GM18520 (cell line): ENCODE data around the gene KIF24.
"Not testable (repeated sequence)": the region's sequence is repeated elsewhere in the genome, so short reads cannot be mapped to it uniquely, and the experiment has no call there.

Experiments used
- ATAC-seq: cut with Tn5 transposase; IDR thresholded peaks from one replicate; pipeline ENCODE4 v1.9.1; 2021; ENCODE audit not compliant: unreplicated experiment

KIF24 gene

DNA sequence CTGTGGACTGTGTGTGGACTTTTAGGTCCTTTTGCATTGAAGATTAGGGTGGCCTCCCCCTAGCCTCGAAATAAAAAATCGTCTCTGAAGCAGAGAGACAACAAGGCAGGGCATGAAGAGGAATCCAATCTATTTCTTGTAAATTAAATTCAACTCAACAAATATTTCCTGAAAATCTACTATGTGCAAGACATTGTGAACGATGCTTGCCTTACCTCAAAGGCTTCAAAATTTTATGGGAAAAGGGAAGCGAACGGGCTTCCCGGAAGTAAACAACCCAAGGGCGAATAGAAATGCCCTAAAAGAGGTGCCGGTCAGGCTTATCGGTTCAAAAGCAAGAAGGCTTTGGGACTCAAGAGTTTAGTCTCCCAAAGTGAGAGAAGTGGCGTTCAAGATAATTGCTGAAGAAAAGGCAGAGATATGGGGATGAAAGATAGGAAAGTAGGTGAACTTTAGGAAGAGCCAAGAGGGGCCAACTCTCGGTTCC is 525 bp downstream of the KIF24 start:
- no peak for ATAC-seq

- ATAC-seq: no peak
Observed at GRCh38 chr9:34326690-34327089, 2.4 kb downstream of the KIF24 start.

- no peak for ATAC-seq
Observed at GRCh38 chr9:34322899-34323591, 6.0 kb downstream of the KIF24 start.

DNA sequence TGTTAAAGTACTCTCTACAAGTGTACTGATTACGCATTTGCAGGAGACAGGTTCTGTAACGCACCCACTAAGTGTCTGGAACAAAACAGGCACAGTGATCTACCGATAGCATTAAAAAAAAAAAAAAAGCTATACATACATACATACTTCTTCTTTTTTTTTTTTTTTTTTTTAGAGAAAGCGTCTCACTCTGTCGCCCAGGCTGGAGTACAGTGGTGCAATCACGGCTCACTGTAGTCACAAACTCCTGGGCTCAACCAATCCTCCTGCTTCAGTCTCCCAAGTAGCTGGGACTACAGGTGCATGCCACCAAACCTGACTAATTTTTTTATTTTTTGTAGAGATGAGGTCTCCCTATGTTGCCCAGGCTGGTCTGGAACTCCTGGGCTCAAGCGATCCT is 7.6 kb downstream of the KIF24 start:
- no peak for ATAC-seq

DNA sequence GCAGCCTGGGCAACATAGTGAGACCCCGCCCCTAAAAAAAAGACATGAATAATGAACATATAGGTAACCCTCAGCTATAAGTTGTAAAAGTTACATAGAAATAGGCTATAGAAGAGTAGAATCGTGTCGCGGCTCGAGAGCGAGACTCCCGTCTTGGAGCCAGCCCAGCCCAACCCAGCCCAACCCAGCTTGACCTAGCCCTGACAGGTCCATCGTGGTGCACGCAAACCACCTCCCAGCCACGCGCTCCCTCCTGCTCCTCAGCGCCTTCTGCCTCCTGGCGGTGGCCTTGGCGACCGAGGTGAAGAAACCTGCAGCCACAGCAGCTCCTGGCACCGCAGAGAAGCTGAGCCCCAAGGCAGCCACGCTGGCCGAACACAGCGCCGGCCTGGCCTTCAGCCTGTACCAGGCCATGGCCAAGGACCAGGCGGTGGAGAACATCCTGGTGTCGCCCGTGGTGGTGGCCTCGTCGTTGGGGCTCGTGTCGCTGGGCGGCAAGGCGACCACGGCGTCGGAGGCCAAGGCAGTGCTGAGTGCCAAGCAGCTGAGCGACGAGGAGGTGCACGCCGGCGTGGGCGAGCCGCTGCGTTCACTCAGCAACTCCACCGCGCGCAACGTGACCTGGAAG is 10.8 kb downstream of the KIF24 start:
- no peak for ATAC-seq

- ATAC-seq: no peak
Observed at GRCh38 chr9:34317436-34317835, 11.6 kb downstream of the KIF24 start.

GRCh38 chr9:34311499-34312185 is 17.4 kb downstream of the KIF24 start:
- no peak for ATAC-seq

GRCh38 chr9:34310215-34310614 is 18.9 kb downstream of the KIF24 start:
- ATAC-seq: no peak

- not testable (repeated sequence) for ATAC-seq
Observed at GRCh38 chr9:34308316-34308715, 20.8 kb downstream of the KIF24 start.

DNA sequence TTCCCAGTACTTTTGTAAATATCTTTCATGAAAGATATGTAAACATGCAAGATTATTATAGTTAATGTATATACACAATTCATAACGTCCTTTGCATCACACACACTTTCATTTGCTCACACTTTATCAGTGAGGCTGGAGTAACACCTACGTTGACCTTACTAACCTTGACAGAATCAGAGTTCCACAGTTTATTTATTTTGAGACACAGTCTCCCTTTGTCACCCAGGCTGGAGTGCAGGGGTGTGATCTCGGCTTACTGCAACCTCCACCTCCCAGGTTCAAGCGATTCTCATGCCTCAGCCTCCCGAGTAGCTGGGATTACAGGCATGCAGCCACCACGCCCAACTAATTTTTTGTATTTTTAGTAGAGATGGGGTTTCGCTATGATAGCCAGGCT is 28.0 kb downstream of the KIF24 start:
- not testable (repeated sequence) for ATAC-seq

GRCh38 chr9:34292552-34292951 is 36.5 kb downstream of the KIF24 start:
- no peak for ATAC-seq

GRCh38 chr9:34291423-34291822 is 37.6 kb downstream of the KIF24 start:
- ATAC-seq: no peak

DNA sequence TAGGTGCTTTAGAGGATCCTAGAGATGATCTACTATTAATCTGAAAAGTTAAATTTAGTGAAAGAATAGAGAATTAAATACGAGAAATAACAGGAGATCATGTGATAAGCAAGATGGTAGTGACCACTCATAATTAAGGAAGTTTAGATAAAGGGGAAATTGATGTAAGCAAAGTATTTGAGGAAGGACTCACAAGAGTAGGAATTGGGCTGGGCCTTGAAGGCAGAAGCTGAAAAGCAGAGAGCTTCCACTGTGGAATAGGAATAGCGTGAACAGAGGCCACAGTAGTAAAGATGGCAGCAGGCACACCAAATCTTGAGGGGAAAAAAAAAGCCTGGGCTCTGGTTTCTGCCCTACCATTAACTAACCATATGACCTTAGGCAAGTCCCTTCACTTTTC is 38.0 kb downstream of the KIF24 start:
- no peak for ATAC-seq

DNA sequence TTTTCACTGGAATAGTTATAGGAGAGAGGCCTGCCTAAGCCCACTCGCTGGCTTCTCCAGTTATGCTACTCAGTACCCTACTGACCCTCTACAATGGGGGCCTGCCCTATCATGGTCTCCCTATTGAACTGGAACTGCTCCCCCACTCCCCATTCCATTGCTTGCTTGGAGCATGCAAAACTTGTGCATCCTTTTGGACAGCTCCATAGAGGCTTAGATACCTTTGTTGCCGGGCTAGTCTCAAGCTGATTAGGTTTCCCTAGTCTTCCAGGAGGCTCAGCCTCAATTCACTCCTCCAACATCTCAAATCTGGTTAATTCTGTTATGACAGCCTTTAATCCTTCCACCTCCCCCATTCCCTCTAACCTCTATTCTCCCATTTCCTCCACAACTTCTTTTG is 39.9 kb downstream of the KIF24 start:
- ATAC-seq: no peak

- no peak for ATAC-seq
Observed at GRCh38 chr9:34282096-34282495, 47.0 kb downstream of the KIF24 start.

DNA sequence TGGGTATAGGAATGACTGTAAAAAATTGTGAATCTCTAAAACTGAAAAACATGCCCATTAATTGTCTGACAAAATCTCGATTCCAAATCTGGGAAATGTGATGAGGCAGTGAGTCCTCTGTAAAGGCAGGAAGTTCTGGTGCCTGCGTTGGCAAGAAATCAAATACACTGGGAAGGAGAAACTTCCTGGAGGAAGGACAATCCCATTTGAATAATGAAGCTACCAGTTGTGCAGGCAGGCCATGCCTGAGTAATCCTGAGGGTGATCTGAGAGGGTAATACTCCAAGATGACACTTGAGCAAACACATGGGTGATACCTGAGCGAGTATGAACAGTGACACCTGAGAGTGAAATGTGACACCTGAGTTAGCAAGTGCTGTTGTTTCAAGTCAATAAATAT is 49.7 kb downstream of the KIF24 start:
- no peak for ATAC-seq
